ENCODE data around the gene HOXB9. TPM values are rescaled to one million over a fixed set of nuclear protein-coding genes. Genes with fewer than 3 reads are reported as not detected.

The HOXB9 gene
- total RNA-seq, 1 experiment from 2014 or later: 27.8 TPM

Small RNA genes within 50 kb of the gene (microRNA-seq; reads per million reads assigned to microRNA genes)
- 20.0 reads per million, percentile 44 among the genes with 10 or more reads in this experiment for gene MIR196A1

Other genes starting within 250 kb of the HOXB9 start
- gene SKAP1, start 196.1 kb downstream of the HOXB9 start, total RNA-seq (2022): 4.4 and 9.3 TPM in 2 replicates
- gene HOXB1, start 95.3 kb downstream of the HOXB9 start, total RNA-seq (2022): not detected in 2 replicates
- gene HOXB2, start 81.2 kb downstream of the HOXB9 start, total RNA-seq (2022): 24.5 and 32.6 TPM in 2 replicates
- 28.0 and 31.1 TPM in 2 replicates for gene HOXB4, start 48.0 kb downstream of the HOXB9 start, total RNA-seq (2022)
- 151 and 154 TPM in 2 replicates for gene HOXB3, start 36.1 kb downstream of the HOXB9 start, total RNA-seq (2022)
- gene HOXB5, start 32.6 kb downstream of the HOXB9 start, total RNA-seq (2022): 47.2 and 48.5 TPM in 2 replicates
- 140 and 144 TPM in 2 replicates for gene HOXB6, start 21.4 kb downstream of the HOXB9 start, total RNA-seq (2022)
- 30.2 and 31.3 TPM in 2 replicates for gene HOXB7, start 15.3 kb downstream of the HOXB9 start, total RNA-seq (2022)
- gene HOXB8, start 11.1 kb downstream of the HOXB9 start, total RNA-seq (2022): 28.2 and 30.9 TPM in 2 replicates
- not detected in 2 replicates for gene PRAC1, start 96.2 kb upstream of the HOXB9 start, total RNA-seq (2022)
- not detected in 2 replicates for gene PRAC2, start 96.8 kb upstream of the HOXB9 start, total RNA-seq (2022)
- gene HOXB13, start 102.4 kb upstream of the HOXB9 start, total RNA-seq (2022): 1.1 and 1.9 TPM in 2 replicates
- 0.21 and 0.78 TPM in 2 replicates for gene TTLL6, start 190.9 kb upstream of the HOXB9 start, total RNA-seq (2022)
- 116 and 136 TPM in 2 replicates for gene CALCOCO2, start 204.7 kb upstream of the HOXB9 start, total RNA-seq (2022)

Data from Calu3 (cell line).